Stimulated activated CD4-positive, alpha-beta T cell treated with anti-CD3 and anti-CD28 coated beads, Interleukin-1b, Interleukin-23, amount 100 ng/mL, for 48 hours (primary cell): ENCODE data around the gene MAP7D3.
"Not testable (repeated sequence)": the region's sequence is repeated elsewhere in the genome, so short reads cannot be mapped to it uniquely, and the experiment has no call there.

Experiments
- DNase-seq: peaks from one replicate; pipeline ENCODE4 v3.0.0-alpha.2; 2020

The MAP7D3 gene

DNA sequence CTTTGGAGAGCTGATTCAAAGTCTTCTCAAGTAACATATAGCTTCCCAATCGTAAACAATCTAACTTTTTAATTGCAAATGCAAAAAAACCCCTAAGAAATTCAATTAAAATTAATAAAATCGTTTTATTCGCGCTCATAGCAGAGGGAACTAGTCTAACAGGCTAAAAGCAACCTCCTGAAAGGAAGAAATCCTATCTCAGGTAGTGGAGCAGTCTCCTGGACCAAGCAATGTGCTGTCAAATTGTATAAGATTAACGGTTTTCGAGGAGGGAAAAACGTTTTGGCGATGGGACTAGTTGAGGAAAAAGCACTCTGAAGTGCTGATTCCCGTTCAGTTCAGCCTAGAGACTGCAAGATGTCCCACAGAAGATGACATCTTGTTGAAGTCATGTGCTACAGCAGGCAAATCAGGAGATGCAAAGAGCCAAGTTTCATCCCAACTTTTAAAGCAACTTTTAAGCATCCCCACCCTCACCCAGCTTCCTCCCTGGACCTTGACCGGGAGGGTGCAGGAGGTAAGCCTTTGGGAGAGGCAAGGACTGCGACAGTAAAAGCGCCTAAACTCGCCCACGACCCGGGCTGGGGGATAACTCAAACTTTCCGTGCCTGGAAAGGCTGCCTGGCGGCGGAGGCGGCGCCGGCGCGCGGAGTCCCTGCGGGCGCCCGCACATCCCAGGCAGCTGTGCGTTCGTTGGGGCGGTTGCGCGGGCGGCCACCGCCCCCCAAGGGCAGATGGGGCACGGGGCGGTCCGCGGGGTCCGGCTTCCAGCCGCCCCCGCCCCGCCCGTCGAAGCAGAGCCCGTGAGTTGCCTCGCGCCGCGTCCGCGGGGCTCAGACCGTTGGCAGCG, 784 bp downstream of the MAP7D3 start:
- peak; percentile 37 for DNase-seq

- DNase-seq: no peak
These were observed 5.0 kb downstream of the MAP7D3 start for GRCh38 chrX:136246201-136246600.

GRCh38 chrX:136237849-136238248, 13.4 kb downstream of the MAP7D3 start:
- not testable (repeated sequence) for DNase-seq

DNA sequence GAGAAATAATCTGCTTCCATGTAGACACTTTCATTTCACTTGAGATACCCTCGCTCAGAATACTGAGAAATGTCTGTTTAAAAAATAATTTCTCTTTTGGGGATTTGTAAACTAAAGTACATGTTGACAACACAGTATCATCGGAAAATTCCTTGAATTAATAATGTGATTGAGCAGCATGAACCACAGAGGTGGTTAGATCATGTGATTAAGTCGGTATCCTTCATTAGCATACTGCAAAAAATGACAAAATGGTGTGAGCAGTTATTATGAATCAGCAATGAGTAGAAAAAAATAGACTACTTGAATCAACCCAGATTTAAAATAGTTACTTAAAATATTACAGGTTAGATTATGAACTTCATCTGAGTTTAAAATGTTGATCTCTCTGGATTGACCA, 14.1 kb downstream of the MAP7D3 start:
- DNase-seq: no peak

DNA sequence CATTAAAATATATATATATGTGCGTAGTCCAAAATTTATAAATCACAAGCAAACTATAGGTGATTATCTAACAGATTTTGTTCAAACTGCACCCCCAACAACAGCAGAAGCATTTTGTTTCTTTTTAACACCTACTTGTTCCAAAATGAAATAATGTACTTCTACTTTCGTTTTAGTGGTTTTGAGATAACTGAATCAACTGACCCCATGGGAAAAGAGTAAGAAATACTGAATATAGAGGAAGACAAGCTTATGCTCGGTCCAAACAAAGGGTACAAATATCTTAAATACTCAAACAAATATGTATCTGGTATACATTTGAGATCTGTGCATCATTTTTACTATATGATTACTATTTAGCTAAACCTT, 22.4 kb downstream of the MAP7D3 start:
- DNase-seq: no peak

DNA sequence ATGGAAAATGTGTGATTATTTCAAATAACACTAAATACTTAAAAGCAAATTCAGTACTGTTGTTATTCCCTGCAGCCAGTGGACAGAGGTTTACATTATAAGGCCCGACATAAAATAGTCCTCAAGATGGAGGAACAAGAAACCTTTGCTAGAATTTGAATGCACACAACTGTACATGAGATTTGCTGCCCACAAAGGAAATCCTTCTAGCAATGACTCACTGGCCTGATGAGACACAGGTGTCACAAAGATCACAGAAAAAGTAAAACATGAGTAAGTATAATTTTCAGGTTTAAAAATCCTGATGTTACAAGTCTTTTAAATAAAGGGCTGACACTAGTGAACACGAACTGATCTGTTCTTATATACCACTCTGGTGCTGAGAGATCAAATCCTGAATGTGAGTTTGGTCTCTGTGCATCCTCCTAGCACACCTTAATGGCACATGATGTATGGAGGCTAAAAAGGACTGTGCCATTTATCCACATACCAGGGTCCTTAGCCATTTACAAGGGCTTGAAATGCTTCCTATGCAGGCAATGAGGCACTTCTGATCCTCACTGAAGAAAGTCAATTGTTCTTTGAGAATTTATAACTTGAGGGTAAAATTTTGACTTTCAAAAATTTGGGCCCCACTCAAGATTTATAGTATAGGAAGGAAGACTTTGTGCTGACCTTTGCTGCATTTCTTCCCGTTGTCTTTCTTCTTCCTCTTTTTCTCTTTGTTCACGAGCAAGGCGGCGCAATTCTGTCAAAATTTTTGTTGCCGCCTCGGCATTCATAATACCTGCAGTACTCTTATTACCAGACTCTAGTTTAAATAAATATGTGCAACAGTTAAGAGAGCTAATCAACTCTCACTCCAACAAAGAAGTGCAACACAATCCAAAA, 23.0 kb downstream of the MAP7D3 start:
- no peak for DNase-seq

DNA sequence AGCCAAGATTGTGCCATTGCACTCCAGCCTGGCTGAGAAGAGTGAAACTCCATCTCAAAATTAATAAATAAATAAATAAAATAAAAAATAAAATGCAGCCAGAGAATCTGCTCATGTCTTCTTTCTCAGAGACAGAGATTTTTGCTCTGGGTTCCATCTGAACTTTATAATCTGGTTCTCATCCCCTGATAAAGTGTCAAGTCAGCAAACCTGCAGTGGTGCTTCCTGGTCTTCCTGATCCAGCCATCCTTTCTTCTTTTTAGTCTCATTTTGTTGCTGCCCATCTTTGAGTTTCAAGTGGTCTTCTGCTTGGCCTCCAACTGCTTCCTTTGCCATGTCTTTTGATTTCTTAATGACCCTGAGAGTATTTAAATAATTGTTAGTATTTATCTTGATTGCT, 24.1 kb downstream of the MAP7D3 start:
- no peak for DNase-seq

- no peak for DNase-seq
These were observed 29.2 kb downstream of the MAP7D3 start for GRCh38 chrX:136221851-136222513.

DNA sequence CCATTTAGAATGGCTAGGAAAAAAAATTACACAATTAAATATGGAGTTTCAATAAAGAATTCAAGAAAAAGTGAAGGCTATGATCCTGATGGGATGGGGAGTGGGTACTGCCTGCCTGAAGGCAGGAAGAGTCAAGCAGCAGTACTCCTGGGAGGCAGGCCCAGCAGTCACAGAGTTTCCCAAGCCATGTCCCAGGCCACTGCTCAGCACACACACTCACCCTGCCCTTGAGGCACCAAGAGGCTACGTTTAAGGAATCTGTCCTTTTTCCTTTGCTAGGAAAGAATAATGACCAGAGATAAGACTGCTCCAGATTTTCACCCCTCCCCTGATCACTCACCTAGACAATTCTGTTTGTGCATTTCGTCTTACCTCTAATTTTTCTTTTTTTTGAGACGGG, 30.2 kb downstream of the MAP7D3 start:
- no peak for DNase-seq

DNA sequence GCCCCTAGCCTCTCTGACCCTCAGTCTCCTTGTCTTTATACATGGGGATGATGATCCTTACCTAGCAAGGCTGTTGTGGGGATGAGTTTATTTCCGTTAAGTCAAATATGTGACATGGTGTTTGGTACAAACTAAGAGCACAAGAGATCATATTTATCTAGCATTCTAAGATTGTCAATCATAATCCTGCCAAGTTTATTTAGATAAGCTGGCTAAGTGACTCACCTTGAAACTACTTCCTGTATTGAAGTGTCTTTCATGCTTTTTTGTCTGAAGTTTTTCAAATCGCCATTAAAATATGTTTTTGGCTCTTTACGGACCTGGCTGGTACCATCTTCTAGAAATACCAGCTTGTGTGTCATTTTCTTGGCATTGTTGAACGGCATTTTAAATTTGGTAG, 30.7 kb downstream of the MAP7D3 start:
- no peak for DNase-seq

- no peak for DNase-seq
These were observed 31.3 kb downstream of the MAP7D3 start for GRCh38 chrX:136219893-136220292.

DNA sequence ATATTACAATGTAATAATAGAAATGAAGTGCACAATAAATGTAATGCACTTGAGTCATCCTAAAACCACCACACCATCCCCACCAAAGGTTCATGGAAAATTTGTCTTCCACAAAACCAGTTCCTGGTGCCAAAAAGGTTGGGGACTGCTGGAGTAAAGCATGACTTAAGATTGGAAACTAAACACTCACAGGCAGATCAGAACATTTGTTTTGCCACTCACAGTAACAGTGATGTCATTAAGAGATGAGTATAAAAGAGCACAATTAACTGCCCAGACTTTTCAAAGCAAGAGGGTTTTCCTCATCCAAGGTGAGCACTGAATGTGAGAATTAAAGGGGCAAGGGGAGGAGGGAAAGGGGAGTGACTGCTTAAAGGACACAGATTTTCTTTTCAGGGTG, 35.6 kb downstream of the MAP7D3 start:
- no peak for DNase-seq

- DNase-seq: no peak
These were observed 36.6 kb downstream of the MAP7D3 start for GRCh38 chrX:136214551-136214950.

DNA sequence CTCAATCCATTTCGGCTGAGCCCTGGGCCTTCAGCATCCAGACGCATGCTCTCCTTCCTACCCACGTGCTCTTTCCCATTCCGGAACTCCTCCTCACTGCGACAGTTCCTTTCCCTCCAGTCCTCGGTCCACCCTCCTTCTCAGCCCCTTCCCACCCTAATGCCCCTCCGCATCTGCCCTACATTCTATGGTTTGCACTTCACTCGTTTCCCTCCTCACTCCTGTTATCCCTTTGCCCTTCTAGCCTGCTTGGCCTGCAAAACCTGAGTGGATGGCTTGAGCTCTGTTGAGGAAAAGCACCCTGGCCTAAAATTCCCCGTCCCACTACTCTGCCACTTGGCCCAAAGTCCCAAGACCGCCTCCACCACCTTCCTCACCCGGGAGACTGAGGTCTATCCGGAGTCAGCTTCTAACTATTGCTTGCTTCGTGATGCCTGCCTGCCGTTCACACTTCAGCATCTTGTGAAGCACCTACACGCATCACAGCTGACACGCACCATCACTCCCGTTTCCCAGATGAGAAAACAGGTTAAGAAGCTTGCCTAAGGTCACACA, 38.6 kb downstream of the MAP7D3 start:
- no peak for DNase-seq

DNA sequence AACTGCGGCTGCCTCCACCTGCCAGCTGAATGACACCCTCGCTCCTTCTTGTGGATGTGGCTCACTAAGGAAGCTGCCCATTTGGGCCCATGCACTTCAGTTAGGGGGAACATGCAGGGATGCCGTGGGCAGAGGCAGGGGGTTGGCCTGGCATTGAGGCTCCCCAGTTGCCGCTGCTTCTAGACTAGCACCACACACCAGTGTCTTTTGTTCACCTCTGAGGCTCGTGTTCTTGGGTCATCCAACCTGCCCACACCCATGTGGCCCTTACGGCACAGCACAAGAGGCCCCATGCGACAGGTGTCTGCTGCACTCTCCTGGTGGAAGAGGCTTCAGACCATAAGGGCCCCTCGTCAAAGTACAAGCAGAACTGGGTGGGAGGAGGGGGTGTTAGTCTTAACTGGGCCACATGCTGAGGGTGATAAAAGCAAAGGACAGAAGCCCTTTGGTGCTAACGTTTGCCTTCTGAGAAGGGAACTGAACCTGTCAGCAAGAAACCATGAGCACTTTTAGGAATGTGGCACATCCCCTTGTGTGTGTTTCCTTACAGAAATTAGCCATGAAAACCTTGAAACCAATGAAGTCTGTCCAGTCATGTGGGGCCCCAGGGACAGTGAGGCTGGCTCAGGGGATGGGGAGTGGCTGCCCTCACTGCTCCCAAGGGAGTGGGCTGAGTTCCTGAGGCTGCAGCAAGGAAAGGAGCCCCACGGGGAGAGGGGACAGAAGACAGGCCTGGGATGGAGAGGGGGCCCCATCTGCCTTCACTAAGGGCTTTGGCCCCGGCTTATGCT, 39.2 kb downstream of the MAP7D3 start:
- no peak for DNase-seq

GRCh38 chrX:136210806-136211205, 40.4 kb downstream of the MAP7D3 start:
- DNase-seq: no peak

DNA sequence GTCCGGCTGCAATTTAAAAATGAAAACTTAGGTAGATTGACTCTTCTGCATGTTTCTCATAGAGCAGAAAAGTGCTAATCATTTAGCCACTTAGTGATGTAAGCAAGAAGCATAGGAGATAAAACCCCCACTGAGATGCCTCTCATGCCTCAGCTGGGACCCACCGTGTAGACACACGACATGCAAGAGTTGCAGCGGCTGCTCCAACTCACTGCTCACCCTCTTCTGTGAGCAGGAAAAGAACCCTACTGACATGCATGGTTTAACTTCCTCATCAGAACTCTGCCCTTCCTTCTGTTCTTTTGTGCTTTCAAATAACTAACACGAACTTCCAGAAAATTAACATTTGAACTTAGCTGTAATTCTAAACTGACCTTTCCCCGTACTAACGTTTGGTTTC, 41.0 kb downstream of the MAP7D3 start:
- DNase-seq: no peak

GRCh38 chrX:136209751-136210150, 41.4 kb downstream of the MAP7D3 start:
- DNase-seq: no peak

GRCh38 chrX:136209016-136209738, 42.0 kb downstream of the MAP7D3 start:
- DNase-seq: peak; percentile 24

- no peak for DNase-seq
These were observed 43.7 kb downstream of the MAP7D3 start for GRCh38 chrX:136207546-136207945.

DNA sequence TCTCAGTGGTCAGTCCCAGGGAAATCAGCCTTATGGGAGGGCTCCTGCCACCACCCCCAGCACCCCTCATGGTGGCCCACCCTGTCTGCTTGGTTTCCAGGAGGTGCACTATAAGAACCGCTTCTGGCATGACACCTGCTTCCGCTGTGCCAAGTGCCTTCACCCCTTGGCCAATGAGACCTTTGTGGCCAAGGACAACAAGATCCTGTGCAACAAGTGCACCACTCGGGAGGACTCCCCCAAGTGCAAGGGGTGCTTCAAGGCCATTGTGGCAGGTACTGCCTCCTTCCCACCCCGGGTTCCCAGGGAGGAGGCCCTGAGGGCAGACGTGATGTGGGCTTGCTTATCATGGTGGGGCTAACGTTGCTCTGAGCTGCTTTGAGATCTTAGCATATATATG, 44.3 kb downstream of the MAP7D3 start:
- DNase-seq: no peak
